Measurements from ENCODE around the gene SMAD3.

Gene SMAD3

GRCh38 chr15:67165254-67166253 is 100.2 kb downstream of the SMAD3 start:
- peak; percentile 65 for DNase-seq (ENCODE audit: low spot score)

DNA sequence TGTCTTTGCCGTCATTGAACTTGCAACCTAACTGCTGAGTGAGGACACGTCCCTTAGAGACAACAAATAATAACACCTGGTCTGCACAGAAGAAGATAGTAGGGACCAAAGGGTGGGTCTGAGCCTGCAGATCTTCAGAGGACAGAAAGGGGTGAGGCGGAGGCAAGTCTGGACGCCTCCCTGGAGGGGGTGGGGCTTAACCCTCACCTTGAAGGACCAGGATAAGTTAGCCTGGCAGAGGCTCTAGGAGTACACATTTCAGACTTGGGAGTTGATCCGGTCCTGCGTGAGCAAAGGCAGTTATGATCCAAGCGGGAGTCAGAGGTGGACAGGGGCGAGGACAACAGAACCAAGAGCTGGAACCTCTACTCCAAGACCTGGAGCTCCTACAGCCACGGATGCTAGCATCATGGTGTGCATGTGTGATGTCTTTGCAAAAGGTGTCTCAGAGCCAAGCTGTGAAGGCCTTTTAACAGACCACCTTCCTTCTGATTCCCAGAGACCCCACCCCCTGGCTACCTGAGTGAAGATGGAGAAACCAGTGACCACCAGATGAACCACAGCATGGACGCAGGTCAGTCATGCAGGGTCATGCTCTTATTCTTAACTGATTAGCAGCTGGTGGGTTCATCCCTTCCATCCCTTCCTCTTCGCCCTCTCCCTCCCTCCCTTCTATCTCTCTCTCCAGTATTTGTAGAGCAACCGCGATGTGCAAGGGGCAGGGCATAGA is 101.0 kb downstream of the SMAD3 start:
- DNase-seq (ENCODE audit: low spot score), result no peak

GRCh38 chr15:67167091-67167490 is 101.7 kb downstream of the SMAD3 start:
- no peak for DNase-seq (ENCODE audit: low spot score)

GRCh38 chr15:67168694-67169093 is 103.3 kb downstream of the SMAD3 start:
- no peak for DNase-seq (ENCODE audit: low spot score)

DNA sequence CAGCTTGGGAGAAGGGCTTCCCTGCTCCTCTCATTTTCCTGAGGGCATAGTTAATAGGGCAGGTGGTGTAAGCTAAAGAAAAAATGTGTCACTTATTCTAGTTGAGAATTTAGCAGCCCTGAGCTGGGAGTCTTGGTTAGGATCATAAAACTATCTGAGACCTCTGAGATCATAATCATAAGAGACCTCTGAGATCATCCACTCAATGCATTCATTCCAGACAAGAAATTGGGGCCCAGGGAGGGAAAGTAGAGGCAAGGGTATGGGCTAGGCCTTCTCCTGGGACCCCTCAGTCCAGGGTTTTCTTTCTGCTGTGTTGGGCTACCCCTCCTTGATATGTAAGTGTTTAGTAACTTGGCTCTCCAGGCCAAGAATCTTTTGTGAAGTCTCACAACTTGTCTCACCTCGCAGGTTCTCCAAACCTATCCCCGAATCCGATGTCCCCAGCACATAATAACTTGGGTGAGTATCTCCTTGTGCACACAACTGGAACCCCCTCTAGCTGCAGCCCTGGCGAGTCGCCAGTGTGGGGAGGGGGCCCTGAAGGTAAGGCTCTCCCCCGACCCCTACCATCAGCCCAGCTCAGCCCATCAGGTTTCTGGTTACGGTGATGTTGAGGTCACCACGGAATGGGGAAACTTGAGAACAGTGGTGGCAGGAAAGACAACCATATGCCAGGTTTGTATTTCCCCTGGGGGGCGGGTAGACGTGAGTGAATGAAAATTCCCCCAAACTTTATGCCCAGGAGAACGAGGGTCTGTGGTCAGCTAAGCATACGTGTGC is 104.9 kb downstream of the SMAD3 start:
- DNase-seq (ENCODE audit: low spot score), result no peak

GRCh38 chr15:67171471-67171870 is 106.1 kb downstream of the SMAD3 start:
- no peak for DNase-seq (ENCODE audit: low spot score)

GRCh38 chr15:67172172-67172571 is 106.8 kb downstream of the SMAD3 start:
- no peak for DNase-seq (ENCODE audit: low spot score)

GRCh38 chr15:67173005-67173404 is 107.6 kb downstream of the SMAD3 start:
- DNase-seq (ENCODE audit: low spot score), result no peak

DNA sequence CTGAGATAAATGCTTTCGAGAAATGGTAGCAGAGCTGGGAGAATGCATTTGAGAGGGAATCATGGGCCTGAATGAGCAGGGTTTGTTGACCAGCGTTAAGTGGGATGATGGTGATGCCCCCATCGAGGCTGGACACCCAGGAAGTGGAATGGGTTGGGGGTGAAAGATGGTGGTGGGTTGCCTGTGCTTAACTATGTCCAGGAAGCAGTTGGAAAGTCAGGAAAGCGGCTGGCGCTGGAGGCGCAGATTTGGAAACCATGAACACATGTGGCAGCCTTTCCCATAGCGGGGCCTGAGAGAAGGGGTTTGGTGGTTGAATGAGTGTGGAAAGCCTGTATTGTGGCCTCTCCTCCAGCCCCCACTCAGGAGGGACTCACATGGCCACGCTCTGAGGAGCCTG is 108.4 kb downstream of the SMAD3 start:
- DNase-seq (ENCODE audit: low spot score), result no peak

DNA sequence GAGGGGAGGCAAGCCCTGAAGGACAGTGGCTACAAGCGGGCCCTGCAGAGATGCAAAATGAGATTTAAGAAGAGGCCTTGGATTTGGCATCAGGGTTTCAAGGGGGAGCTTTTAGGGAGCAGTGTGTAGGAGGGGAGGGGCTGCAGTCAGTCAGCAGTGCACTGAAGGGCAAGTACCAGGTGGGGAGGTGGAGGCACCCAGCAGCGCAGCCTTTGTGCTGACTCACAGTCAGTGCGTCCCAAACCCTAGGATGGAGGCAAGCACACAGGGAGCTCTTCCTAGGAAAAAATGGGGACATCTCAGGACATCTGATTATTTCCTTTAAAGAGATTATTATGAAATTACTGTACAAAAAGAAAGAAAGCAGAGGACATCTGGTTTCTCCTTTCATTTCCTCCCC is 109.0 kb downstream of the SMAD3 start:
- DNase-seq (ENCODE audit: low spot score), result no peak

DNA sequence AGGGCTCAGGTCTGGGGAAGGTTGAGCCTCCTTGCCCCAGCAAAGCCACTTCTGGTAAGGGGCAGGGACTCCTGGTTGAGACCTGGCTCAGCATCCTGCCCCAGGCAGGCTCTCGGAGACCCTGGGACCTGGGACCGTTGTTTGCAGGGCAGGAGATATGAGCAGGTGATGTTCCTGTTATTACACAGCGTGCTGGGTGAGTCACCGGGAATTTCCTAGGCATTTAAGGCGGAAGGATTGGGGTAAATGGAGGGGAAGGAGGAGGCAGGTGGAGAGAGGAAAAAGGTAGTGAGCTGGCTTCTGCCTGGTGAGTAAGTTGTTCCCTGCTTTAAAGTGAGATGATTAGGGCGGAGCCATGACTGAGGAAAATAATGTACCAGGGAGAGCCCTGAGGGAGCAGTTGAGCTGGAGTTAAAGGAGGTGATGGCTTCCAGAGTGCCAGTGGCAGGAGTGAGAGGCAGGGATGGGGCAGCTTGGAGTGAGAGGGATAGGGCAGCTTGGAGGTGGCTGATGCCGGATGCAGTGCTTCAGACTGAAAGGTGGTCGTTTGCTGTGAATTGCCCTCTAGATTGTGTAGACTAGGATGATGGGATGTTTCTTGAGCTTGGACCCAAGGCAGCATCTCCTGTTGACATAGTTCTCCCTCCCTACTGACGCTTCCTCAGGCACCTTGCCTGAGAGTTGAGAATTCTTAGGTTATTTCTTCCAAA is 109.6 kb downstream of the SMAD3 start:
- peak; percentile 41 for DNase-seq (ENCODE audit: low spot score)

DNA sequence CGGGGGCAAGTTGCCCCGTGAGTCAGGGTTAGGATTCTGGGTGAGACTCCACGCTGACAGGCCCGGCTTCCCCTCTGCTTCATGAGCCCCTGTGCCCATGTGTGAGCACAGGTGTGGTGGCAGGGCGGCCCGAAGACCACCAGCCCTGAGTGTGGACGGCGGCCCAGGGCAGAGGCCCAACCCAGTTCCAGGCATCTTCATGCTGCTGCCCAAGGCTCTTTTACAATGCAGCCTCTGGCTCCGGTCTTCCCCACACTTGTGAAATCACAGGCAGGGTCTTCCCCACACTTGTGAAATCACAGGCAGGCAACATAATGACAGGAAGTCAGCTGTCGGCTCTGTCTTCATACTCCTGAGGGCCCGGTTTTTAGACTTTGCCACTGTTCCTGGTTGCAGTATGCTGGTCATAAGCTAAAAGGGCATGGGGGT is 110.3 kb downstream of the SMAD3 start:
- DNase-seq (ENCODE audit: low spot score), result no peak

- DNase-seq (ENCODE audit: low spot score), result peak; percentile 39
These were observed 111.0 kb downstream of the SMAD3 start for GRCh38 chr15:67176195-67176971.

- no peak for DNase-seq (ENCODE audit: low spot score)
These were observed 112.3 kb downstream of the SMAD3 start for GRCh38 chr15:67177752-67178151.

DNA sequence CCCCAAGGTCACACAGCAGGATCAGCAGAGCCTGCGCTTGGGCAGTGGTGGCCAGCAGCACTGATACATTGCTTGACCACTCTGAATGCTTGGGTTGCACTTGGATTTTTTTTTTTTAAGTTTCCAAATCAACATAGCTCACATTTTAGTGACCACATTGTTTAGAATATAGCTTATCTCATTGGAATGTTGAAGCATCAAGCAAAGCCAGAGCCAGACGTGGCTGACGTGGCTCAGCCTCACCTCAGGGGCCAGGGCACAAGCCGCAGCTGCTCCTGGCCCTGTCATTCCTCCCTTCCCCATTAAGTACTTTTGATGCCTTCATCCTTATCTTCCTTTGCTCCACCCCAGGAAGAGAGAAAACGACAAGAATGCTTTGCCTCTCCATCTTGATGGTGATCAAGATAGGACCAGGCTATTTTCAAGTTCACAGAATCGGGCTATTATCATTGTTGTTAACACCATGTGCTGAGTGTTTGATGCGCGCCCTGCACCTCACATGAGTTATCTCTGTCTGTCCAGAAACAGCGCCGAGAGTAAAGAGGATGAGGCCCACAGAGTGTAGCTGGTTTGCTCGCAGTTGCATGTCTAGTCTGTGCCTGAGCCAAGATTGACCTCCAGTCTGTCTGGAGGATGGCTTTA is 113.3 kb downstream of the SMAD3 start:
- DNase-seq (ENCODE audit: low spot score), result no peak

GRCh38 chr15:67179411-67179995 is 114.1 kb downstream of the SMAD3 start:
- DNase-seq (ENCODE audit: low spot score), result no peak

DNA sequence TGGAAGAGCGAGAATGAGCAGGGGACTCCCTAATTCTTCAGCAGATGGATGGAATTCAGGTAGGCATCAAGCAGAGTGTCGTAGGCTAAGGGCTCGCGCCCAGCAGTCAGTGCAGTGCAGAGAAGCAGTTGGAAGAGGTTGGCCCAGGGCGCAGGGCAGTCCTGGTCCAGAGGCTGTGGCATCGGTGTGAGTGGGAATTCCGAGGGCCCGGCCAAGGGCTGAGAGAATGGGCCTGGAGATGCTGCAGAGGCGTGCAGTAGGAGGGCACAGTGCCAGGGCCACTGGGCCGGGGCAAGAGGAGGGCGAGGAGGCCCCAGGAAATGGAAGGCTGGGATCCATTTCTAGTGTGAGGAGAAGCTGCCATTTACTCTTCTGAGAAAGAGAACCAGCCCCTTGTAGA is 114.6 kb downstream of the SMAD3 start:
- no peak for DNase-seq (ENCODE audit: low spot score)

GRCh38 chr15:67180514-67181191 is 115.3 kb downstream of the SMAD3 start:
- DNase-seq (ENCODE audit: low spot score), result peak; percentile 61

DNA sequence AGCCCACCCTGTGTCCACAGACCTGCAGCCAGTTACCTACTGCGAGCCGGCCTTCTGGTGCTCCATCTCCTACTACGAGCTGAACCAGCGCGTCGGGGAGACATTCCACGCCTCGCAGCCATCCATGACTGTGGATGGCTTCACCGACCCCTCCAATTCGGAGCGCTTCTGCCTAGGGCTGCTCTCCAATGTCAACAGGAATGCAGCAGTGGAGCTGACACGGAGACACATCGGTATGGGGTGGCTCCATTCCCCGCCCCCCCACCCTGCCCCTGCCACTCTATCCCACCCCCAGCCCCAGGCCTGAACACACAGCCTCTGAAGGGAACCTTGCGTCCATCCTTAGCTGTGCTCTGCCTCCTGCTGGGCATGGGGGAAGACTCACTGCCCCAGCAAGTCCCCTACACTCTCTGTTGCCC is 115.8 kb downstream of the SMAD3 start:
- DNase-seq (ENCODE audit: low spot score), result no peak

Measured in iPS-NIHi11 (cell line).